Measurements from ENCODE around the gene BMERB1. TPM values are rescaled to one million over a fixed set of nuclear protein-coding genes. Genes with fewer than 3 reads are reported as not detected.
"Not testable (repeated sequence)": the region's sequence is repeated elsewhere in the genome, so short reads cannot be mapped to it uniquely, and the experiment has no call there.

The BMERB1 gene
- total RNA-seq, 1 donor from 2014 or later, result 26.4 TPM

GRCh38 chr16:15461376-15461775 lies 27.0 kb downstream of the BMERB1 start:
- no peak for TF ChIP-seq CTCF (conservative IDR thresholded peaks at IDR 0.05)
- peaks cover 7% of the 10 kb centered on the region for H3K4me1 Mint-ChIP-seq (ENCODE audit: unreplicated experiment)
- H3K4me3 Mint-ChIP-seq, result no peak overlapping the region
- H3K27ac Mint-ChIP-seq, result no peak overlapping the region
- H3K9me3 Mint-ChIP-seq, result peaks cover 5% of the 10 kb centered on the region
- peaks cover 3% of the 10 kb centered on the region for H3K27me3 Mint-ChIP-seq
- DNase-seq (ENCODE audit: extremely low spot score, unreplicated experiment), result no peak
- peaks cover 5% of the 10 kb centered on the region for H3K36me3 Mint-ChIP-seq

- Mint-ChIP-seq H3K4me3 (no peak overlapping the region), H3K9me3 (peaks cover 7% of the 10 kb centered on the region), H3K36me3 (peaks cover 5% of the 10 kb centered on the region), H3K4me1 (ENCODE audit: unreplicated experiment) (peaks cover 7% of the 10 kb centered on the region), H3K27me3 (no peaks in the 10 kb centered on the region), H3K27ac (no peak overlapping the region)
- no peak for TF ChIP-seq CTCF (conservative IDR thresholded peaks at IDR 0.05)
- DNase-seq (ENCODE audit: extremely low spot score, unreplicated experiment), result no peak
These were observed 30.2 kb downstream of the BMERB1 start for GRCh38 chr16:15464401-15465186.

- TF ChIP-seq CTCF (conservative IDR thresholded peaks at IDR 0.05), result no peak
- Mint-ChIP-seq H3K36me3 (peaks cover 5% of the 10 kb centered on the region), H3K27me3 (no peaks in the 10 kb centered on the region), H3K4me1 (ENCODE audit: unreplicated experiment) (peaks cover 7% of the 10 kb centered on the region), H3K9me3 (peaks cover 15% of the 10 kb centered on the region), H3K4me3 (no peak overlapping the region), H3K27ac (peak overlapping the region; percentile 4)
- DNase-seq (ENCODE audit: extremely low spot score, unreplicated experiment), result no peak
These were observed 31.7 kb downstream of the BMERB1 start for GRCh38 chr16:15466131-15466530.

GRCh38 chr16:15466886-15467781 lies 32.7 kb downstream of the BMERB1 start:
- H3K27me3 Mint-ChIP-seq, result peaks cover 7% of the 10 kb centered on the region
- TF ChIP-seq CTCF (conservative IDR thresholded peaks at IDR 0.05), result peak; percentile 44
- no peak overlapping the region for H3K4me3 Mint-ChIP-seq
- no peak overlapping the region for H3K27ac Mint-ChIP-seq
- H3K9me3 Mint-ChIP-seq, result peaks cover 15% of the 10 kb centered on the region
- peaks cover 7% of the 10 kb centered on the region for H3K4me1 Mint-ChIP-seq (ENCODE audit: unreplicated experiment)
- no peak for DNase-seq (ENCODE audit: extremely low spot score, unreplicated experiment)
- H3K36me3 Mint-ChIP-seq, result peaks cover 5% of the 10 kb centered on the region

GRCh38 chr16:15476971-15477370 lies 42.6 kb downstream of the BMERB1 start:
- not testable (repeated sequence) for H3K27ac Mint-ChIP-seq; H3K4me3 Mint-ChIP-seq; H3K27me3 Mint-ChIP-seq; H3K9me3 Mint-ChIP-seq; H3K4me1 Mint-ChIP-seq (ENCODE audit: unreplicated experiment); H3K36me3 Mint-ChIP-seq
- peak; percentile 8 for DNase-seq (ENCODE audit: extremely low spot score, unreplicated experiment)

- no peak for DNase-seq (ENCODE audit: extremely low spot score, unreplicated experiment)
- Mint-ChIP-seq H3K36me3 (no peaks in the 10 kb centered on the region), H3K4me3 (no peak overlapping the region), H3K4me1 (ENCODE audit: unreplicated experiment) (peaks cover 5% of the 10 kb centered on the region), H3K27me3 (no peaks in the 10 kb centered on the region), H3K27ac (no peak overlapping the region), H3K9me3 (no peaks in the 10 kb centered on the region)
- TF ChIP-seq CTCF (conservative IDR thresholded peaks at IDR 0.05), result no peak
These were observed 43.4 kb downstream of the BMERB1 start for GRCh38 chr16:15477802-15478201.
